Measurements from ENCODE around the gene ALLC.

DNA sequence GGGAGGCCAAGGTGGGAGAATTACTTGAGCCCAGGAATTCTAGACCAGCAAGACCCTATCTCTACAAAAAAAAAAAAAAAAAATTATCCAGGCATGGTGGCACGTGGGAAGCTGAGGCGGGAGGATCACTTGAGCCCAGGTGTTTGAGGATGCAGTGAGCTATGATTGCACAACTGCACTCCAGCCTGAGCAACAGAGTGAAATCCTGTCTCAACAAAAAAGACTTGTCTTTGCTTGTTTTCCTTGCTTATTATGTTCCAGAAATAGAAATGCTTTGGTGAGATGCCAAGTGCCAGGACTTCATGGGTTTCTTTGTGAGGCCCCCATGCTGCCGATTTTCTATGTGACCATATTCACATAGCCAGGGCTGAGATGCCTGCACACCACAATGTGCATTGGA is 54.4 kb downstream of the ALLC start:
- TF ChIP-seq, protein P1, sequence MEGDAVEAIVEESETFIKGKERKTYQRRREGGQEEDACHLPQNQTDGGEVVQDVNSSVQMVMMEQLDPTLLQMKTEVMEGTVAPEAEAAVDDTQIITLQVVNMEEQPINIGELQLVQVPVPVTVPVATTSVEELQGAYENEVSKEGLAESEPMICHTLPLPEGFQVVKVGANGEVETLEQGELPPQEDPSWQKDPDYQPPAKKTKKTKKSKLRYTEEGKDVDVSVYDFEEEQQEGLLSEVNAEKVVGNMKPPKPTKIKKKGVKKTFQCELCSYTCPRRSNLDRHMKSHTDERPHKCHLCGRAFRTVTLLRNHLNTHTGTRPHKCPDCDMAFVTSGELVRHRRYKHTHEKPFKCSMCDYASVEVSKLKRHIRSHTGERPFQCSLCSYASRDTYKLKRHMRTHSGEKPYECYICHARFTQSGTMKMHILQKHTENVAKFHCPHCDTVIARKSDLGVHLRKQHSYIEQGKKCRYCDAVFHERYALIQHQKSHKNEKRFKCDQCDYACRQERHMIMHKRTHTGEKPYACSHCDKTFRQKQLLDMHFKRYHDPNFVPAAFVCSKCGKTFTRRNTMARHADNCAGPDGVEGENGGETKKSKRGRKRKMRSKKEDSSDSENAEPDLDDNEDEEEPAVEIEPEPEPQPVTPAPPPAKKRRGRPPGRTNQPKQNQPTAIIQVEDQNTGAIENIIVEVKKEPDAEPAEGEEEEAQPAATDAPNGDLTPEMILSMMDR (IDR thresholded peaks at IDR 0.05; ENCODE audit: borderline replicate concordance, extremely low read depth, low read length, poor library complexity, severe bottlenecking) = no peak
- TF ChIP-seq EZH2 (IDR thresholded peaks at IDR 0.05; ENCODE audit: borderline replicate concordance, low read depth, low read length, severe bottlenecking) = no peak
